Brain microvascular endothelial cell (primary cell): ENCODE results near the gene PTPRN2.

ENCODE experiments used
- DNase-seq: peaks from one replicate; pipeline ENCODE4 v3.0.0-alpha.2; 2020
- H3K27ac ChIP-seq: fragments of 250-450 bp; sonication (Bioruptor Pico); 2 replicates; pipeline ENCODE4 v1.5.1; 2020; ENCODE audit warnings: mild to moderate bottlenecking, moderate library complexity
- H3K27me3 ChIP-seq: fragments of 250-450 bp; sonication (Bioruptor Pico); replicated peaks from 2 replicates; pipeline ENCODE4 v1.5.1; 2020; ENCODE audit warnings: mild to moderate bottlenecking
- H3K36me3 ChIP-seq: fragments of 250-450 bp; sonication (Bioruptor Pico); replicated peaks from 2 replicates; pipeline ENCODE4 v1.5.1; 2020; ENCODE audit warnings: mild to moderate bottlenecking
- H3K4me3 ChIP-seq: 2 replicates; pipeline ENCODE4 v1.5.1; 2011; ENCODE audit warnings: low read depth, mild to moderate bottlenecking, control low read depth, low read length, moderate library complexity
- CTCF ChIP-seq: IDR thresholded peaks from 2 replicates; pipeline ENCODE4 v1.5.1; 2011; ENCODE audit warnings: low read depth, mild to moderate bottlenecking, moderate library complexity, low read length, control low read depth, inconsistent platforms; ENCODE audit errors: missing control alignments
- in situ Hi-C: cut with HindIII; loops from 2 replicates; pipeline ENCODE4 v1.10.0; 2017; ENCODE audit warnings: low sequenced_read_pairs, low pct_ligation_motif_present

Gene PTPRN2

GRCh38 chr7:157561816-157562410 is 1025.7 kb downstream of the PTPRN2 start:
- H3K27ac ChIP-seq = no peak overlapping the region
- in situ Hi-C loops = no loop called here

GRCh38 chr7:157561523-157561785 is 1026.2 kb downstream of the PTPRN2 start:
- no peak for TF ChIP-seq CTCF
- in situ Hi-C loops = no loop called here
- Histone ChIP-seq H3K27me3 (no peaks in the 10 kb centered on the region), H3K36me3 (no peaks in the 10 kb centered on the region), H3K27ac (no peak overlapping the region), H3K4me3 (no peak overlapping the region)
- no peak for DNase-seq

More at GRCh38 chr7:157561816-157562410, 1025.7 kb downstream of the PTPRN2 start:
- no peak for TF ChIP-seq CTCF
- Histone ChIP-seq H3K36me3 (no peaks in the 10 kb centered on the region), H3K4me3 (no peak overlapping the region), H3K27me3 (no peaks in the 10 kb centered on the region)
- no peak for DNase-seq

- TF ChIP-seq CTCF = no peak
- H3K36me3 ChIP-seq = no peaks in the 10 kb centered on the region
- H3K4me3 ChIP-seq = no peak overlapping the region
- no peak overlapping the region for H3K27ac ChIP-seq
- in situ Hi-C loops = no loop called here
- no peaks in the 10 kb centered on the region for H3K27me3 ChIP-seq
- no peak for DNase-seq
Measured at GRCh38 chr7:157560710-157561522, 1026.7 kb downstream of the PTPRN2 start.

GRCh38 chr7:157560258-157560654 is 1027.4 kb downstream of the PTPRN2 start:
- Histone ChIP-seq H3K36me3 (no peaks in the 10 kb centered on the region), H3K27me3 (no peaks in the 10 kb centered on the region), H3K27ac (no peak overlapping the region), H3K4me3 (no peak overlapping the region)
- TF ChIP-seq CTCF = no peak
- in situ Hi-C loops = no loop called here
- DNase-seq = no peak

GRCh38 chr7:157559596-157560257 is 1027.9 kb downstream of the PTPRN2 start:
- no peaks in the 10 kb centered on the region for H3K36me3 ChIP-seq
- TF ChIP-seq CTCF = no peak
- no peak overlapping the region for H3K27ac ChIP-seq
- no peak for DNase-seq
- no peaks in the 10 kb centered on the region for H3K27me3 ChIP-seq
- in situ Hi-C loops = no loop called here
- no peak overlapping the region for H3K4me3 ChIP-seq
